ENCODE data around the gene PPP6C. TPM values are rescaled to one million over a fixed set of nuclear protein-coding genes. Genes with fewer than 3 reads are reported as not detected.

PPP6C gene
- total RNA-seq, 1 experiment from 2014 or later = 53.3 TPM

DNA sequence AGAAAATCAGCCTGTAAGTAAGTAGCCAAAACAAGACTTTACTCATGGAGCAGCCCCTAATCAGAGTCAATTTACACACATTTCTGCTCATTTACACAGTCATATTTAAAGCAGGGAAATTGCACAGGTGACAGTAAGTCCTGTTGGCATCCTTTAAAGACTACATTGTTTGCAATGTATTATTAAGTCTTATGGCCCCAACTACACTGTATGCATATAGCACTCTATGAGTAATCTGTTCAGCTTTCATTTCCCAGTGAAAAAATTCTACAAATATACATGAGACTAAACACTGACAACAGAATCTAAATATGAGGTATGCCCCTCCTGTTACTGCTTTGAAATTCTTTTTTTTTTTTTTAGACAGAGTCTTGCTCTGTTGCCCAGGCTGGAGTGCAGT lies 19.7 kb downstream of the PPP6C start:
- no peak overlapping the region for H2BK15ac ChIP-seq (ENCODE audit: low read depth, low read length)
- H2BK12ac ChIP-seq (ENCODE audit: insufficient read length, low read depth, low read length) = no peak overlapping the region
- DNase-seq = no peak
- H3K4me2 ChIP-seq (ENCODE audit: insufficient read depth, insufficient read length, low read length) = no peak overlapping the region
- no peaks in the 10 kb centered on the region for H3K9me3 ChIP-seq (ENCODE audit: control insufficient read depth, low read depth, low read length)
- no peaks in the 10 kb centered on the region for H4K20me1 ChIP-seq (ENCODE audit: control insufficient read depth, insufficient read depth, insufficient read length)
- no peak overlapping the region for H2BK5ac ChIP-seq (ENCODE audit: insufficient read length, low read length)
- TF ChIP-seq, protein P1, sequence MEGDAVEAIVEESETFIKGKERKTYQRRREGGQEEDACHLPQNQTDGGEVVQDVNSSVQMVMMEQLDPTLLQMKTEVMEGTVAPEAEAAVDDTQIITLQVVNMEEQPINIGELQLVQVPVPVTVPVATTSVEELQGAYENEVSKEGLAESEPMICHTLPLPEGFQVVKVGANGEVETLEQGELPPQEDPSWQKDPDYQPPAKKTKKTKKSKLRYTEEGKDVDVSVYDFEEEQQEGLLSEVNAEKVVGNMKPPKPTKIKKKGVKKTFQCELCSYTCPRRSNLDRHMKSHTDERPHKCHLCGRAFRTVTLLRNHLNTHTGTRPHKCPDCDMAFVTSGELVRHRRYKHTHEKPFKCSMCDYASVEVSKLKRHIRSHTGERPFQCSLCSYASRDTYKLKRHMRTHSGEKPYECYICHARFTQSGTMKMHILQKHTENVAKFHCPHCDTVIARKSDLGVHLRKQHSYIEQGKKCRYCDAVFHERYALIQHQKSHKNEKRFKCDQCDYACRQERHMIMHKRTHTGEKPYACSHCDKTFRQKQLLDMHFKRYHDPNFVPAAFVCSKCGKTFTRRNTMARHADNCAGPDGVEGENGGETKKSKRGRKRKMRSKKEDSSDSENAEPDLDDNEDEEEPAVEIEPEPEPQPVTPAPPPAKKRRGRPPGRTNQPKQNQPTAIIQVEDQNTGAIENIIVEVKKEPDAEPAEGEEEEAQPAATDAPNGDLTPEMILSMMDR (conservative IDR thresholded peaks at IDR 0.05) = no peak
- H3K18ac ChIP-seq (ENCODE audit: insufficient read length, low read depth, low read length) = no peak overlapping the region
- H3K79me2 ChIP-seq (ENCODE audit: insufficient read depth, low read length) = peaks cover 4% of the 10 kb centered on the region; the same call in 1 of the 2 replicates
- H3K27me3 ChIP-seq (ENCODE audit: insufficient read depth, low read length) = no peaks in the 10 kb centered on the region
- no peak overlapping the region for H4K5ac ChIP-seq (ENCODE audit: insufficient read length, low read depth, low read length)
- no peak overlapping the region for H4K8ac ChIP-seq (replicated peaks; ENCODE audit: insufficient read length, low read depth, low read length)
- H3K4me1 ChIP-seq (ENCODE audit: insufficient read depth, low read length) = no peaks in the 10 kb centered on the region; the same call in 1 of the 2 replicates
- H3K27ac Mint-ChIP-seq = no peak overlapping the region
- no peak overlapping the region for H3K4ac ChIP-seq (ENCODE audit: low read depth, low read length)
- H3K23ac ChIP-seq (ENCODE audit: insufficient read length, low read depth, low read length) = no peak overlapping the region
- H2AFZ ChIP-seq (ENCODE audit: low read length) = no peak overlapping the region
- H3K4me3 Mint-ChIP-seq = no peak overlapping the region
- H3K9me3 Mint-ChIP-seq = no peaks in the 10 kb centered on the region
- H3K4me1 Mint-ChIP-seq = peaks cover 0 to 3% of the 10 kb centered on the region in 2 experiments; a peak in 2 of 4 replicates
- H3K9ac ChIP-seq (ENCODE audit: extremely low read depth, insufficient read length, low read length) = no peak overlapping the region
- H4K91ac ChIP-seq (ENCODE audit: insufficient read length, low read depth, low read length) = no peak overlapping the region
- H3K23me2 ChIP-seq (ENCODE audit: insufficient read length, low read depth, low read length, poor library complexity, severe bottlenecking) = no peaks in the 10 kb centered on the region
- no peaks in the 10 kb centered on the region for H3K27me3 Mint-ChIP-seq (ENCODE audit: low read depth)
- H3K27ac ChIP-seq (ENCODE audit: insufficient read length, low read depth, low read length) = no peak overlapping the region
- no peak overlapping the region for H2AK5ac ChIP-seq (ENCODE audit: insufficient read length, low read length)
- no peak overlapping the region for H3K14ac ChIP-seq (ENCODE audit: insufficient read depth, low read length)
- H3T11ph ChIP-seq (ENCODE audit: low read length) = no peak overlapping the region
- H3K36me3 Mint-ChIP-seq (ENCODE audit: insufficient read depth in 1 of 3, low read depth in 3 of 3) = peaks cover 10 to 22% (median 18%) of the 10 kb centered on the region in 3 experiments; a peak in 6 of 7 replicates
- H3K79me1 ChIP-seq (ENCODE audit: insufficient read depth, low read depth, low read length, poor library complexity, severe bottlenecking) = peaks cover 13% of the 10 kb centered on the region
- H2BK20ac ChIP-seq (ENCODE audit: low read depth, low read length, poor library complexity, severe bottlenecking) = no peak overlapping the region
- no peak overlapping the region for H3K56ac ChIP-seq (ENCODE audit: insufficient read length, low read depth, low read length)
- H2BK120ac ChIP-seq (ENCODE audit: low read depth, low read length, poor library complexity, severe bottlenecking) = no peak overlapping the region

All from H9 (cell line).